ENCODE results near the gene CRYZL1. TPM values are rescaled to one million over a fixed set of nuclear protein-coding genes. Genes with fewer than 3 reads are reported as not detected.

The CRYZL1 gene
- total RNA-seq, 1 experiment from 2014 or later, result 13.5 TPM

DNA sequence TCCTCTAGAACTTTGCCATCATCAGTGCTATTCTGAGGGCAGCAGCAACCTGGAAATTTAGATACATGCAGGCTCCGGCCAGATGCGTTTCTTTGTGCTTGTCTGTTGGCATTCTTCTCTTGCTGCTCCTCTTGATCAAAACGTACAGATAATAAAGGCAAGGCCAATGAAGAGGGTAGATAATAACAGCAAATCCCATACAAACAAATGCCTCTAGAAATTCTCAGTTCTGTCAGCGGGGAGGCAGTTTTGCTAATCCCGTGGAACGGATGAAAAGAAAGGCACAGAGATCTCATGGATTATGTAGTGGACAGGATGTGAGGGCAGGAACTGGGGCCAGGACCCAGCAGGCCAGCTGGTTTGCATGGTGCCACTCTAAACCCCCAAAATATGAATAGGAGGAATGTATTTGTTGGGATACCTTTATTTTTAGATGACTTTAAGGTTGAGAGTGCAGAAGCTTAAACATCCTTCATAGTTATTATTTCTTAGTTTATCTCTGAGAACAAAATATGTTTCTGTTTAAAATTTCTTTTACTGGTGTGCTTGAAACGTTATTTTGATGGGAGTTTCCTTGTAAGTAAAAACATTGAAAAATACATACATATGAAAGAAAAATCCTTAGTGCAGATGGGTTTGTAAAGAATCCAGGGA lies 2.2 kb upstream of the CRYZL1 start:
- H3K4ac ChIP-seq (ENCODE audit: low read depth, low read length), result no peak overlapping the region
- H3K9ac ChIP-seq (ENCODE audit: extremely low read depth, insufficient read length, low read length), result peak overlapping the region; percentile 90
- peaks cover 41% of the 10 kb centered on the region; the same call in 1 of the 2 replicates for H3K79me2 ChIP-seq (ENCODE audit: insufficient read depth, low read length)
- no peak overlapping the region for H2BK20ac ChIP-seq (ENCODE audit: low read depth, low read length, poor library complexity, severe bottlenecking)
- no peak overlapping the region for H3K14ac ChIP-seq (ENCODE audit: insufficient read depth, low read length)
- Mint-ChIP-seq H3K9me3 (no peaks in the 10 kb centered on the region), H3K4me1 (peaks cover 29 to 34% of the 10 kb centered on the region in 2 experiments), H3K36me3 (ENCODE audit: insufficient read depth in 1 of 3, low read depth in 3 of 3) (no peaks in the 10 kb centered on the region; a peak in 2 of 7 replicates), H3K4me3 (peak overlapping the region; percentile 94 to 97), H3K27ac (peak overlapping the region; percentile 9 to 94 (median 93); a peak in 4 of 7 replicates), H3K27me3 (ENCODE audit: low read depth) (no peaks in the 10 kb centered on the region)
- H2AK5ac ChIP-seq (ENCODE audit: insufficient read length, low read length), result no peak overlapping the region
- H3K9me3 ChIP-seq (ENCODE audit: control insufficient read depth, low read depth, low read length), result no peaks in the 10 kb centered on the region
- H3K18ac ChIP-seq (ENCODE audit: insufficient read length, low read depth, low read length), result no peak overlapping the region
- H4K91ac ChIP-seq (ENCODE audit: insufficient read length, low read depth, low read length), result no peak overlapping the region
- peaks cover 11% of the 10 kb centered on the region for H3K23me2 ChIP-seq (ENCODE audit: insufficient read length, low read depth, low read length, poor library complexity, severe bottlenecking)
- no peak overlapping the region for H4K8ac ChIP-seq (replicated peaks; ENCODE audit: insufficient read length, low read depth, low read length)
- H4K5ac ChIP-seq (ENCODE audit: insufficient read length, low read depth, low read length), result no peak overlapping the region
- peak overlapping the region; percentile 95 for H3K4me2 ChIP-seq (ENCODE audit: insufficient read depth, insufficient read length, low read length)
- H2BK5ac ChIP-seq (ENCODE audit: insufficient read length, low read length), result no peak overlapping the region
- DNase-seq, result no peak
- no peak overlapping the region for H2BK15ac ChIP-seq (ENCODE audit: low read depth, low read length)
- no peak overlapping the region for H2BK120ac ChIP-seq (ENCODE audit: low read depth, low read length, poor library complexity, severe bottlenecking)
- H4K20me1 ChIP-seq (ENCODE audit: control insufficient read depth, insufficient read depth, insufficient read length), result no peaks in the 10 kb centered on the region
- WGBS (ENCODE audit: extremely low coverage, insufficient read length, low lambda C conversion rate), result no CpG with 5 or more reads among the region's 7 CpGs
- peaks cover 2% of the 10 kb centered on the region for H3K79me1 ChIP-seq (ENCODE audit: insufficient read depth, low read depth, low read length, poor library complexity, severe bottlenecking)
- no peak overlapping the region for H3K27ac ChIP-seq (ENCODE audit: insufficient read length, low read depth, low read length)
- H2AFZ ChIP-seq (ENCODE audit: low read length), result no peak overlapping the region
- no peak overlapping the region for H2BK12ac ChIP-seq (ENCODE audit: insufficient read length, low read depth, low read length)
- H3K56ac ChIP-seq (ENCODE audit: insufficient read length, low read depth, low read length), result no peak overlapping the region
- H3K4me1 ChIP-seq (ENCODE audit: insufficient read depth, low read length), result 0 out of 2 replicates have a peak, but pooled peaks cover 4% of the 10 kb centered on the region
- TF ChIP-seq CTCF (conservative IDR thresholded peaks at IDR 0.05), result no peak
- H3K27me3 ChIP-seq (ENCODE audit: insufficient read depth, low read length), result no peaks in the 10 kb centered on the region
- no peak overlapping the region for H3T11ph ChIP-seq (ENCODE audit: low read length)
- H3K23ac ChIP-seq (ENCODE audit: insufficient read length, low read depth, low read length), result no peak overlapping the region
